HG03066 (cell line): Measurements from ENCODE around the gene TRIM8.

ENCODE experiments used
- ATAC-seq: cut with Tn5 transposase; IDR thresholded peaks from one replicate; pipeline ENCODE4 v1.9.1; 2021; ENCODE audit warnings: low read depth; ENCODE audit not compliant: unreplicated experiment

The TRIM8 gene

GRCh38 chr10:102648269-102648888 is 4.1 kb downstream of the TRIM8 start:
- ATAC-seq: no peak

DNA sequence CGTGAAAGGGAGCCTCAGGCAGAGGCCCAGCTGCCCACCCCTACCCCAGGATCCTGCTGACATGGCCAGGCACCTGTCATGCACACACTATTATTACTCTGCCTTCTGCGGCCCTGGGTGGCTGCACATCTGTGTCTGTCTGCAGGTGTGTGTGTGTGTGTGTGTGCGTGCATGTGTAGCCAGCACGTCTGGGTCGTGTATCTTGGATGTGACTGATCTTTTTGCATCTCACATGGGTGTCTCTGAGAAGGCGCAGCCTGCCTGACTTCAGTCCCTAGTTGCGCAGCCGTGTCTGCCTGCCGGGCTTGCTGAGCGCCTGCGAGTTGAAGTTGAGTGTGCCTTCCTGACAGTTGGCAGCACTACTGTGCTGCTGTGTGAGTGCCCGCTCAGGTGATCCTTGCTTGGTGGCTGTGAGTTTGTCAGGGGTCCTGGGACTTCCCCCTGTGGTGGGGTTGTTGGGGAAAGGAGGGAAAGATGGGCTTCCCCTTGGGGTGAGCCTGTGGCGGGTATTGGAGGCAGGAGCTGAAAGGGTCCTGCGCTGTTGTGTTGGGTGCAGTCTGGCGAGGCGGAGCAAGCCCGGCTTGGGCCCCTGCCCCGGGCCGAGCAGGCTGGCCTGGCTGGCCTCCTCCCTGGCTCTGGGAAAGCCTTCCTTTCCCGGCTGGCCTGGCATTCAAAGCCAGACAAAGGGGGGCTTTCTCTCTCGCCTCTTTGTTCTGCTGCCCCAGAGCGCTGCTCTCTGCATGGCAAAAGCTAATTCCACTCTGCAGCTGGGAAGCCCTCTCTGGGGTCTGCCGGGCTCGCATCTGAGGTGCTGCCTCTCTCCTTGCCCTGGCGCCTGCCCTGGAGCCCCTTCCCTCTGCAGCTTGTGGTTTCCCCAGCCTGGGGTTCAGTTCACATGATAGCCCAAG is 4.9 kb downstream of the TRIM8 start:
- no peak for ATAC-seq

DNA sequence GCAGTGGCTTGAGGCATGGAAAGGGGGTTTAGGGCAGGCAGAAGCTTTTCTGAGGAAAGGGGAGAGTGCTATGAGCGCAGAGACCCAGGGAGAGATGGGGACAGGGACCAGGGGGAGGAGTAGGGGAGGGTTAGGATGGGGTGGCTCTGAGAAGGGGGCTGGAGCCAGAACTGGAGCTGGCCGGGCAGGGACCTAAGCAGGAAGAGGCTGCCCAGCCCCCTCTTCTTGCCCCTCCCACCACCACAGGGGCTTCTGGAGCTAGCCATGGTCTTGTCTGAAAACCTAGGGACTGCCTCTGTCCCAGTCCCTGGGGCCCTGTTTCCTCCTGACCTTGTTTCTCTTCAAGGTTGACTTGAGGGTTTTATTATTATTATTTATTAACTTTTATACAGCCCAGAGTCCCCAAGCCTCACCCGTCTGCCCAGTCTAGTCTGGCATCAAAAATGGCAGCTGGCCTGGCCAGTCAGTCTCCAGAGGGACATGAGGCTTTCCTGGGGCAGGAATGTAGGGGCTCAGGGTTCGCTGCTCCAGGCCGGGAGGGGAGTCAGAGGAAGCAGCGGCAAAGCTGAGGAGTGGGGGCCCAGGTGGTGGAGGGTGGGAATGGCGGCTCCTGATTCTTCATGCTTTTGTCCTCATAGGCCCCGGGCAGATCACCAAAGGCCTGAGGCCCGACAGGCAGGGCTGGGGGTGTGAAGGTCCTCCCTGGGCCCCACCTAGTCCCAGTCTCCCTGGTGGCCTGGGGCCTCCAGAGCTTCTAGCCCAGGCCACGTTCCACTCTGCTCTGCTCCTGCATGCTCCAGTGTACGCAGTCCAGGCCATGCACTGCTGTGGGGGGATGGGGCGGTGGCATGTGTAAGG is 5.7 kb downstream of the TRIM8 start:
- no peak for ATAC-seq

DNA sequence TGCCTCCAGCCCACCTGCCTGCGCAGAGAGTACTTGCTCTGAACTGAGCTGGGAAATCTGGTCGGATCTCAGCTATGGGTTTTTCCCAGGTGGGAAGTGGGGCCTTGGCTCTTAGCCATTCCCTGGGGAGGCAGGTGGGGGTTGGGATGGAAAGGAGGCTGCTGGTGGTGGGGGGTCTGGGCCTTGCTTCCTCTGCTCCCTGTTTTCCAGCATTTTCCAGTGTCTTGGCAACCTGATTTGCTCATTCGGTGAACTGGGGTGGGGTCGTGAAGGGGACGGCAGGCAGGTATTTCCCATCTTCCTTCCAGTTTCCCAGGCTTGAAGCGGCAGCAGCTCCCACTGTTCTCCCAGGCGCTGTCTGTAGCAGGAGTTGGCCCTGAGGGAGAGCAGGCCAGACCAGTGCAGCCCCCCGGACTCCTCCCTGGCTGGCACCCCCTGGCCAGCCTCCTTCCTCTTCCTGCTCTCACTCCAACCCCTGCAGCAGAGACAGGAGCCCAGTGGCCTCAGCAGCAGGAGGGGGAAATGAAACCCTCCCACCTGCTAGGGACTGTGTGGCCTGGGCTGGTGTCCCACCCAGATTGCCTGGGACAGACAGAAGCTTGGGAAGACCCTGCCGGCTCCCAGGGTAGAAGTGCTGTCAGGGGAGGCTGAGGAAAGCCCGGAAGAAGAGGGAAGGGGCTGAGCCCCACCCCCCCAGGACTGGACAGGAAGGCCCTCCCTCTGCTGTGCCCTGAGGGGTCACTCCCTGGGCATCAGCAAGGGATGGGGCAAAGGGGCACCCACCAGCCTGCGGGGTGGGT is 6.6 kb downstream of the TRIM8 start:
- ATAC-seq: no peak

- peak; percentile 10 for ATAC-seq
These were observed 7.3 kb downstream of the TRIM8 start for GRCh38 chr10:102651455-102652169.

DNA sequence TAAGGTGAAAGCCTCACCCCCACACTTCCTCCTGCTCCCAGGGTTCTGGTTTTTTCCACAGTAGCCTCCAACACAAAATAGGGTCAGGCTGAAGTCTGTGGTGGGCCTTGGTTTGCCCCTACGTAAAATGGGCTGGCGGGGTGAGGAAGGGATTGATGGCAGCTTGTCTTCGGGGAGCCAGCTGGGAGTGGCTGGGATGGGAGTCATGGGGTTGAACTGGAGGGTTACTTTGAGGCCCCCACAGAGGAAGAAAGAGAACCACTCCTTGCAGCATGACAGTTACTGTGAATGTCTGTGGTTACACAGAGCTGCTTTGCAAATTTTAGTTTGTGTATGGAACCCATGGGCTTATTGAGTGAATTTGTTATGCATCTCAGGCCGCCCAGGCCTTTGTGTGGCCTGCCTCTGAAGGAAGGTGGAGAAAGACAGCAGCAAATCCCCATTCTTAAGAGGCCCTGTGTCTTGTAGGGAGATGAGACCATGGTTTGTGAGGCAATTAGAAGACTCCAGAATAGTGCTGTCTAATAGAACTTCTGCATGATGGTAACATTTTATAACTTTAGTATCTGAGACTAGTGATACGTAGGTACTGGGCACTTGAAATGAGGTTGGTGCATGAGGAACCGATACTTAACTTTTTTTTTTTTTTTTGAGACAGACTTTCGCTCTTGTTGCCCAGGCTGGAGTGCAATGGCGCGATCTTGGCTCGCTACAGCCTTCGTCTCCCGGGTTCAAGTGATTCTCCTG is 8.1 kb downstream of the TRIM8 start:
- peak; percentile 51 for ATAC-seq

DNA sequence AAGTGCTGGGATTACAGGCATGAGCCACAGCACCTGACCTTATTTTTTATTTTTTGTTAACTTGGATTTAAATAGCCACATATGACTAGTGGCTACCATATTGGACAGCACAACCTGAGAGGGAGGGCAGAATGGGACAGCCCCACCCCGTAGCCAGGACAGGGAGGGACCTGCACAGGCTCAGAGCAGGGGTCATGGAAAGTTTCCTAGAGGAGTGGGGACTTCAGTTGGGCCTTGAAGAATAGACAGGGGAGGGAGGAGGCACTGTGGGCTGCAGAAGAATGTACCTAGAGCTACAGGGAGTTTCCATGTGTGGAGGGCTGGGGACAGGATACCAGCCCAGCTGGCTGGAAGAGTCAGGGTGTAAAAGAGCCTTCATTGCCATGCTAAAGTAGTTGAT is 8.8 kb downstream of the TRIM8 start:
- no peak for ATAC-seq

- no peak for ATAC-seq
These were observed 10.3 kb downstream of the TRIM8 start for GRCh38 chr10:102654566-102654965.

- ATAC-seq: no peak
These were observed 10.7 kb downstream of the TRIM8 start for GRCh38 chr10:102654969-102655368.

DNA sequence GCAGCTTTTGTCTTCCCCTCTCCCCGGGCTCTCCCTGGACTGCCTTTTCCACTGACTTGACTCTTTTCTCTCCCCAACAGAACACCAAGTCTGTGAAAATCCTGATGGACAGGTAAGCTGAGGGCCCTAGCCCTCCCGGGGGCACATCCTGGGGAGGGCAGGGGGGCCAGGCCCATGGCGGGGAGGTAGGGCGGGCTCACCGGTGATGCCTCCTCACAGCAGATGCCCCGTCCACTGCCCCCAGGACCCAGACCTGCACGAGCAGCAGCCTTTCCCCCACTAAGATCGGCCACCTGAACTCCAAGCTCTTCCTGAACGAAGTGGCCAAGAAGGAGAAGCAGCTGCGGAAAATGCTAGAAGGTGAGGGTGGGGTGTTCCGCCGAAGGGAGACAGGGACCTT is 11.7 kb downstream of the TRIM8 start:
- no peak for ATAC-seq

DNA sequence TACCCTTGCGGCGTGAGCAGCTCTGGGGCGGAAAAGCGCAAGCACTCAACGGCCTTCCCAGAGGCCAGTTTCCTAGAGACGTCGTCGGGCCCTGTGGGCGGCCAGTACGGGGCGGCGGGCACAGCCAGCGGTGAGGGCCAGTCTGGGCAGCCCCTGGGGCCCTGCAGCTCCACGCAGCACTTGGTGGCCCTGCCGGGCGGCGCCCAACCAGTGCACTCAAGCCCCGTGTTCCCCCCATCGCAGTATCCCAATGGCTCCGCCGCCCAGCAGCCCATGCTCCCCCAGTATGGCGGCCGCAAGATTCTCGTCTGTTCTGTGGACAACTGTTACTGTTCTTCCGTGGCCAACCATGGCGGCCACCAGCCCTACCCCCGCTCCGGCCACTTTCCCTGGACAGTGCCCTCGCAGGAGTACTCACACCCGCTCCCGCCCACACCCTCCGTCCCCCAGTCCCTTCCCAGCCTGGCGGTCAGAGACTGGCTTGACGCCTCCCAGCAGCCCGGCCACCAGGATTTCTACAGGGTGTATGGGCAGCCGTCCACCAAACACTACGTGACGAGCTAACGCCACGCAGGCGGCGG is 12.6 kb downstream of the TRIM8 start:
- no peak for ATAC-seq

DNA sequence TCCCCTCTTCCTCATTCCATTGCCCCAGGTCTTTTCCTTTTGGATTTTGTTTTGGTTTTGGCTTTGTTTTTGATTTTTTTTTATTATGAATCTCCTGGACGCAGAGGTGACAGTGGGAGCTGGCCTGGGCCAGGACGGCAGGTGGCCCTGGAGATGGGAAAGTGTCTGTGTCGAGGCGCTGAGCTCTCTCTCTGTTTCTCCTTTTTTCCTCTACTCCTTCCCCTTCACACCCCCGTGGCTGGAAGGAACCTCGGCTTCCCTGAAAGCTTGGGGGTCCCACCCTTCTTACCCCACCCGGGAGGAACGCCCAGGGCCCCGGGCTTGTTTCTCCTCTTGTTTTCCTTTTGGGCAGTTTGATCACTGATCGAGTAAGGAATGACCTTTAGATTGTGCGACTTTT is 13.2 kb downstream of the TRIM8 start:
- ATAC-seq: no peak

- ATAC-seq: no peak
These were observed 13.9 kb downstream of the TRIM8 start for GRCh38 chr10:102657984-102658724.

- ATAC-seq: no peak
These were observed 14.5 kb downstream of the TRIM8 start for GRCh38 chr10:102658802-102659201.

DNA sequence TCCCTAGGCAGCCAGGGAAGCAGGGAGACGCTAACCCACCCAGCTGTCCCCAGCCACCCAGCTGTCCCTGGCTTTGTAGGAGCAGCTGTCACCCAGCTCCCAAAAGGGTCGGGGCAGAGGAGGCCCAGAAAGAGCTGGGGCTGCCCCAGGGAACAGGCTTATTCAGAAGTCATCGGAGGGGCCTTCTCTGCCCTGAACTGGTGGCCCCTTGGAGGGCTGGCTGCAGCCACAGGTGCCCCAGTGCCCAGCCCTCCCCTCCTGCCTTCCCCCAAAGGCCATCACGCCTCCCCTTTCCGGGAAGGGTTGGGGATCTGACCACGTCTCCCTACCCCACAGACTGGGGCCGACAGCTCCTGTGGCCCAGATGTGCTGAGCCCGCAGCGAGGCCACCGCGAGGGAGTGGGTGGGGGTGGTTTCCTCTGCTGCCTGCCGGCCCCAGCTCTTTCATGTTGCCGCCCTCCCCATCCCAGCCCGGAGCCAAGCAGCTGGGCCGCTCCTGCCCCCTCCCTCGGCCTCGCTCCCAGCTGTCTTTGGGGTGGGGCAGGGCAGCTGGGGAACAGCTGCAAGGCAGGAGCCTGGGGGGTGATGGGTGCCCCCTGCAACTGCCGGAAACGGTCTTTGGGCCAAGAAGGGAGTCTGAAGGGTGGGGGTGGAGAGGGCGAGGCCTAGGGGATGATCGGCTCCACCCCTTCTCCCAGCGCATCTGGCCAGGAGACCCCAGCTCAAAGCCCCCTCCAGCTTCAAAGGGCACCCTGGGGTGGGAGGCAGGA is 16.8 kb downstream of the TRIM8 start:
- peak; percentile 88 for ATAC-seq

- ATAC-seq: peak; percentile 20
These were observed 17.4 kb downstream of the TRIM8 start for GRCh38 chr10:102661658-102662028.

DNA sequence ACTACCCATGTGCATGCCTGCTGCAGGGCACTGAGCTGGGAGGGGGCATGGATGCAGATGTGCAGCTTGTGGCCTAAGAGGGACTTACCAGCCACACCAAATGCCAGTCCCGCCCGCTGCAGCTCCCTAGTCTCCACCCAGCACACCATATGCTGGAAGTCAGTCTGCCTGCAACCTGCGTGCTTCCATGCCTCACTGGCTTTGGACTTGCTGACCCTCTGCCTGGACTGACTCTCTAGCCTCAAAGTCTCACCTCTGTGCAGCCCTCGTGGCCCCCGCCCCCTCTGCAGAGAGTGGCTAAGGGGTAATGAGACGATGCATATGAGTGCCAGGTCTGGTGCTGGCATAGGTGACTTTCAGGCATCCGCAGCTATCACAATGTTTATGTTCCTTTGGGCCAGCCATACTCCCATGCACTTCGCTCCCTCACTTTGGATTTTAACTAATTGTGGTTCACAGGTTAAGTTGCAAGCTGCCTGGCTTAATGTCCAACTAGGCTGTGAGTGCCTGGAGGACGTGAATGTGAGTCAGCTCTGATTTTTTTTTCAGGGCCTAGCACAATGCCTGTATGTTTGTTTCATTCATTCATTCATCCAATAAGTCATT is 21.7 kb downstream of the TRIM8 start:
- no peak for ATAC-seq
